Endothelial cell of umbilical vein (primary cell): ENCODE measurements around the gene MSANTD2. TPM values are rescaled to one million over a fixed set of nuclear protein-coding genes. Genes with fewer than 3 reads are reported as not detected.
A peak's percentile ranks its signal among the peaks of the same experiment; 100 is the strongest.

Experiments
- BruUV-seq: library from RNA; stranded (reverse); fragments of 400-500 nt; replicated peaks from 2 replicates; lab custom pipeline; 2021; lab: Mats Ljungman, UMichigan
- CTCF ChIA-PET: fragments of 300-600, 350-600 bp; sonication (Branson Sonifier 250); formaldehyde crosslinking; loops from one replicate; lab custom pipeline; 2021; ENCODE audit warnings: antibody characterized with exemption, inconsistent platforms; lab: Charles Lee
- POLR2A ChIA-PET: fragments of 300-600, 350-600 bp; sonication (Branson Sonifier 250); formaldehyde crosslinking; loops from one replicate; lab custom pipeline; 2021; ENCODE audit warnings: antibody characterized with exemption, inconsistent platforms; lab: Charles Lee
- DNase-seq: peaks from one replicate; pipeline ENCODE4 v3.0.0-alpha.2; 2011; ENCODE audit warnings: low read depth, low spot score
- FAIRE-seq: peaks from 2 replicates; lab custom pipeline; 2011; peaks lifted over from hg19 to GRCh38; lab: Jason Lieb, UNC
- H2AFZ ChIP-seq: 2 replicates; pipeline ENCODE4 v1.6.0; 2012; ENCODE audit warnings: low read depth, low read length, control low read depth, inconsistent platforms
- H3K27ac ChIP-seq: 2 replicates; pipeline ENCODE4 v1.5.1; 2011; ENCODE audit warnings: low read depth, mild to moderate bottlenecking, control low read depth, low read length, moderate library complexity; ENCODE audit not compliant: insufficient read depth
- H3K27me3 ChIP-seq, 2 experiments: 2 replicates each; pipeline versions ENCODE4 v1.6.0 to v1.6.1; 2011; ENCODE audit warnings: low read length in 2 of 2, mixed read lengths in 1 of 2; ENCODE audit not compliant: control insufficient read depth in 2 of 2, insufficient read depth in 2 of 2
- H3K36me3 ChIP-seq, 2 experiments: 2 replicates in 1 of 2; 3 replicates in 1 of 2; pipeline ENCODE4 v1.5.1; 2011; ENCODE audit warnings: low read length in 2 of 2, mild to moderate bottlenecking in 1 of 2, moderate library complexity in 1 of 2; ENCODE audit not compliant: control insufficient read depth in 2 of 2, insufficient read depth in 2 of 2; ENCODE audit errors: extremely low read depth in 1 of 2
- H3K4me1 ChIP-seq: 3 replicates; pipeline ENCODE4 v1.5.1; 2011; ENCODE audit warnings: mild to moderate bottlenecking, low read length; ENCODE audit not compliant: control insufficient read depth, insufficient read depth; ENCODE audit errors: extremely low read depth
- H3K4me2 ChIP-seq: 2 replicates; pipeline ENCODE4 v1.6.1; 2011; ENCODE audit warnings: low read length, control low read depth, mixed read lengths; ENCODE audit not compliant: insufficient read depth
- H3K4me3 ChIP-seq, 3 experiments: fragments of 200-600 bp in 1 of 3; sonication (generic), shearing (Covaris generic) in 1 of 3; replicated peaks in 1 of 3; 2 replicates each; pipeline ENCODE4 v1.5.1; 2011 to 2016; ENCODE audit warnings: control low read depth in 3 of 3, low read length in 3 of 3, mild to moderate bottlenecking in 2 of 3, inconsistent platforms in 1 of 3, low read depth in 1 of 3, moderate library complexity in 1 of 3; ENCODE audit not compliant: insufficient read depth in 1 of 3
- H3K79me2 ChIP-seq: 2 replicates; pipeline ENCODE4 v1.6.0; 2012; ENCODE audit warnings: low read length, inconsistent platforms; ENCODE audit not compliant: control insufficient read depth, insufficient read depth
- H3K9ac ChIP-seq: replicated peaks from 2 replicates; pipeline ENCODE3; 2011; ENCODE audit warnings: low read length, control low read depth; ENCODE audit not compliant: insufficient read depth; ENCODE audit errors: extremely low read depth
- H3K9me1 ChIP-seq: replicated peaks from 3 replicates; pipeline ENCODE4 v1.6.0; 2011; ENCODE audit warnings: mild to moderate bottlenecking, low read length; ENCODE audit not compliant: control insufficient read depth, insufficient read depth; ENCODE audit errors: extremely low read depth
- H3K9me3 ChIP-seq: replicated peaks from 2 replicates; pipeline ENCODE4 v1.5.1; 2012; ENCODE audit warnings: low read length, inconsistent platforms; ENCODE audit not compliant: control insufficient read depth, insufficient read depth
- H4K20me1 ChIP-seq: replicated peaks from 2 replicates; pipeline ENCODE3; 2011; ENCODE audit warnings: mild to moderate bottlenecking, low read length; ENCODE audit not compliant: control insufficient read depth, insufficient read depth; ENCODE audit errors: extremely low read depth
- CTCF ChIP-seq, 2 donors: IDR thresholded peaks; 1 replicate in 1 of 2; 2 replicates in 1 of 2; pipeline ENCODE4 v1.5.1; 2011; ENCODE audit warnings: low read length in 2 of 2, mild to moderate bottlenecking in 2 of 2, moderate library complexity in 2 of 2, control low read depth in 1 of 2, inconsistent platforms in 1 of 2, low read depth in 1 of 2; ENCODE audit not compliant: insufficient read depth in 1 of 2; ENCODE audit errors: extremely low read depth in 1 of 2
- EZH2 ChIP-seq: IDR thresholded peaks from 2 replicates; pipeline ENCODE4 v1.6.1; 2012; ENCODE audit warnings: borderline replicate concordance, low read depth, mild to moderate bottlenecking, moderate library complexity, low read length, inconsistent platforms; ENCODE audit not compliant: severe bottlenecking
- FOS ChIP-seq: IDR thresholded peaks from 2 replicates; pipeline ENCODE4 v1.6.1; 2011; ENCODE audit warnings: mild to moderate bottlenecking, low read length, moderate library complexity, borderline replicate concordance; ENCODE audit not compliant: insufficient read depth
- GATA2 ChIP-seq: IDR thresholded peaks from 2 replicates; pipeline ENCODE4 v1.7.0; 2011; ENCODE audit warnings: low read depth, mild to moderate bottlenecking, moderate library complexity, mixed read lengths, low read length; ENCODE audit not compliant: insufficient read length, insufficient read depth
- JUN ChIP-seq: IDR thresholded peaks from 2 replicates; pipeline ENCODE4 v1.6.1; 2011; ENCODE audit warnings: borderline replicate concordance, low read depth; ENCODE audit not compliant: insufficient read length, insufficient read depth
- MYC ChIP-seq: IDR thresholded peaks from one replicate; pipeline ENCODE4 v1.6.1; 2011; ENCODE audit warnings: mild to moderate bottlenecking, low read depth, low read length
- POLR2A ChIP-seq: IDR thresholded peaks from 2 replicates; pipeline ENCODE4 v1.6.1; 2012; ENCODE audit warnings: low read depth, mild to moderate bottlenecking, control low read depth, low read length
- POLR2AphosphoS5 ChIP-seq: IDR thresholded peaks from 2 replicates; pipeline ENCODE4 v1.6.1; 2012; ENCODE audit warnings: low read depth, mild to moderate bottlenecking, control low read depth, low read length, moderate library complexity; ENCODE audit not compliant: insufficient read depth
- dilution Hi-C: fragments of 300-500 bp; cut with MboI; formaldehyde crosslinking; loops from one replicate; pipeline ENCODE4 v1.15.0; 2019; ENCODE audit warnings: low sequenced_read_pairs; ENCODE audit not compliant: extremely low pct_ligation_motif_present
- intact Hi-C: fragments of 100-400 bp; cut with micrococcal nuclease; formaldehyde crosslinking; loops from one replicate; pipeline ENCODE4 v1.10.0; 2022
- polyA plus RNA-seq, 4 experiments: library from polyadenylated mRNA; depleted of rRNA in 3 of 4; stranded (reverse) in 3 of 4; unstranded in 1 of 4; fragments of >200 nt; gene quantifications; 2 replicates each; pipeline versions ENCODE4 v1.2.1 to v1.2.3, GENCODE V29; 2011 to 2012; ENCODE audit warnings: missing spikeins in 1 of 4
- total RNA-seq: library from RNA; stranded (reverse); gene quantifications from 2 replicates; pipeline ENCODE4 v1.2.3, GENCODE V29; 2021
- TF ChIP-seq, protein P1 (sequence below): IDR thresholded peaks from 2 replicates; pipeline ENCODE4 v1.6.1; 2011; ENCODE audit not compliant: insufficient read depth, insufficient read length

MSANTD2 gene
- total and polyA plus RNA-seq, 2 donors (not counting 3 experiments of a cell fraction or from before 2014, with no cell fraction given) = 5.5 to 23.2 TPM

- no peaks in the 10 kb centered on the region for H3K9me1 ChIP-seq
- peak overlapping the region; percentile 23 for H3K9ac ChIP-seq
- no peaks in the 10 kb centered on the region for H3K9me3 ChIP-seq
- peaks cover 65% of the 10 kb centered on the region for H3K79me2 ChIP-seq
- H4K20me1 ChIP-seq = no peaks in the 10 kb centered on the region
- H3K27ac ChIP-seq = peak overlapping the region; percentile 30
- H2AFZ ChIP-seq = no peak overlapping the region
- ChIA-PET POLR2A (interaction anchor here (5.9 kb wide), 1 partner anchor 9 kb away, joined by 67 read pairs; no protein-coding TSS in a partner anchor), CTCF (interaction anchor here (1.4 to 13.1 kb wide), 8 partner anchors 10 to 119 kb away, joined by 4 to 301 read pairs (median 14); partner anchors contain the start of genes NRGN and VSIG2)
- no peak overlapping the region for H3K4me3 ChIP-seq
- BruUV-seq = no TSS peak
- H3K4me1 ChIP-seq = peaks cover 62% of the 10 kb centered on the region
- dilution Hi-C loops = no loop called here
- H3K27me3 ChIP-seq = no peaks in the 10 kb centered on the region
- intact Hi-C loops = no loop called here
- FAIRE-seq = no peak
- DNase-seq = no peak
- TF ChIP-seq, protein P1, sequence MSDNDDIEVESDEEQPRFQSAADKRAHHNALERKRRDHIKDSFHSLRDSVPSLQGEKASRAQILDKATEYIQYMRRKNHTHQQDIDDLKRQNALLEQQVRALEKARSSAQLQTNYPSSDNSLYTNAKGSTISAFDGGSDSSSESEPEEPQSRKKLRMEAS = no peak
- TF ChIP-seq EZH2 (no peak), JUN (no peak), CTCF (IDR thresholded peaks at IDR 0.05; ENCODE audit: extremely low read depth in 1 of 2, insufficient read depth in 1 of 2, low read depth in 1 of 2, low read length in 2 of 2) (no peak), POLR2A (no peak), FOS (no peak), POLR2AphosphoS5 (no peak), GATA2 (no peak), MYC (no peak)
- H3K4me2 ChIP-seq = no peak overlapping the region
- H3K36me3 ChIP-seq = peaks cover 21 to 38% of the 10 kb centered on the region in 2 experiments
Observed at GRCh38 chr11:124757320-124757719, 42.9 kb downstream of the MSANTD2 start.
